Stimulated activated CD8-positive, alpha-beta memory T cell treated with anti-CD3 and anti-CD28 coated beads, Interleukin-4, amount 100 ng/mL, for 48 hours (primary cell): Measurements from ENCODE around the gene TTLL1.
A peak's percentile ranks its signal among the peaks of the same experiment; 100 is the strongest.

Experiments used
- DNase-seq: peaks from one replicate; pipeline ENCODE4 v3.0.0-alpha.2; 2020

TTLL1 gene

GRCh38 chr22:43088984-43089717 lies at the start of gene TTLL1:
TTLL1 (minus strand) TSS chr22:43089391; CDS start chr22:43075586, 13,805 bp downstream.
- peak; percentile 94 for DNase-seq

- DNase-seq = no peak
Observed at GRCh38 chr22:43136801-43137200, 47.6 kb upstream of the TTLL1 start.

GRCh38 chr22:43136255-43136654 lies 47.1 kb upstream of the TTLL1 start:
- peak; percentile 69 for DNase-seq

GRCh38 chr22:43135565-43135964 lies 46.4 kb upstream of the TTLL1 start:
- DNase-seq = no peak

GRCh38 chr22:43134553-43134952 lies 45.4 kb upstream of the TTLL1 start:
- DNase-seq = no peak

GRCh38 chr22:43133401-43133800 lies 44.2 kb upstream of the TTLL1 start:
- DNase-seq = no peak

GRCh38 chr22:43131773-43132501 lies 42.7 kb upstream of the TTLL1 start:
- no peak for DNase-seq

- no peak for DNase-seq
Observed at GRCh38 chr22:43129426-43130425, 40.5 kb upstream of the TTLL1 start.

- DNase-seq = no peak
Observed at GRCh38 chr22:43128928-43129424, 39.8 kb upstream of the TTLL1 start.

- DNase-seq = no peak
Observed at GRCh38 chr22:43128116-43128515, 38.9 kb upstream of the TTLL1 start.

GRCh38 chr22:43127166-43127908 lies 38.1 kb upstream of the TTLL1 start:
- no peak for DNase-seq

- no peak for DNase-seq
Observed at GRCh38 chr22:43126501-43127165, 37.4 kb upstream of the TTLL1 start.

- no peak for DNase-seq
Observed at GRCh38 chr22:43118953-43119458, 29.8 kb upstream of the TTLL1 start.

- DNase-seq = no peak
Observed at GRCh38 chr22:43118024-43118849, 29.0 kb upstream of the TTLL1 start.

- DNase-seq = no peak
Observed at GRCh38 chr22:43116932-43117331, 27.7 kb upstream of the TTLL1 start.

- no peak for DNase-seq
Observed at GRCh38 chr22:43114958-43115357, 25.8 kb upstream of the TTLL1 start.

GRCh38 chr22:43113526-43114251 lies 24.5 kb upstream of the TTLL1 start:
- no peak for DNase-seq

- DNase-seq = peak; percentile 49
Observed at GRCh38 chr22:43110927-43111623, 21.9 kb upstream of the TTLL1 start.

GRCh38 chr22:43110444-43110926 lies 21.3 kb upstream of the TTLL1 start, which contains the start of gene BIK:
BIK (plus strand) TSS chr22:43110750; CDS start chr22:43124023, 13,273 bp downstream.
- DNase-seq = peak; percentile 59
